LNCaP clone FGC (cell line): ENCODE data around the gene EIF3L.
A peak's percentile ranks its signal among the peaks of the same experiment; 100 is the strongest.
"Not testable (repeated sequence)": the region's sequence is repeated elsewhere in the genome, so short reads cannot be mapped to it uniquely, and the experiment has no call there.

Source experiments
- DNase-seq: peaks from one replicate; pipeline ENCODE4 v3.0.0-alpha.2; 2011; ENCODE audit warnings: low read depth
- H3K4me3 ChIP-seq: 2 replicates; pipeline ENCODE4 v1.5.1; 2011; ENCODE audit warnings: mild to moderate bottlenecking, low read depth, low read length, control low read depth
- CTCF ChIP-seq: IDR thresholded peaks from 2 replicates; pipeline ENCODE4 v1.5.1; 2012; ENCODE audit warnings: mild to moderate bottlenecking; ENCODE audit not compliant: control insufficient read depth, insufficient read depth; ENCODE audit errors: extremely low read depth

The EIF3L gene

GRCh38 chr22:37849089-37849751 lies at the start of gene EIF3L:
Gene EIF3L (plus strand): TSS chr22:37849419. CDS start chr22:37849450, 31 bp downstream.
- no peak for TF ChIP-seq CTCF
- DNase-seq: peak; percentile 69
- H3K4me3 ChIP-seq: peak within 1 kb of the TSS; percentile 82

- H3K4me3 ChIP-seq, DNase-seq: not testable (repeated sequence)
Observed at GRCh38 chr22:37799979-37800378, 49.2 kb upstream of the EIF3L start.

DNA sequence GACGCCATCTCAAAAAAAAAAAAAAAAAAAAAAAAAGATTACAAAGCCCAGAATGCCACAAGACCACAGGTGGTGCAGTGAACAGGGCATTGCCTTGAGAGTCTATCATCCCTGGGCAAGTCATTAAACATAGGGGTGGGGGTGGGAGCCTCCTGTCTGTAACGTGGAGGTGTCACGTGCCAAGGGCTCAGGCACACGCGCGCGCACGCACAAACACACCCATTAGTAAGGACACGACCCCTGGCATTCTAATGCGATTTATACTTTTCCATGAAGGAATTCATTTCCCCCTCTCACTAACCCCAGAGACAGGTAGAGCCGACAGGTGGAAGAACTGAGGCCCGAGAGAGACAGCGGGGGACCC lies 47.3 kb upstream of the EIF3L start:
- no peak for DNase-seq
- no peak for TF ChIP-seq CTCF
- no peak overlapping the region for H3K4me3 ChIP-seq

DNA sequence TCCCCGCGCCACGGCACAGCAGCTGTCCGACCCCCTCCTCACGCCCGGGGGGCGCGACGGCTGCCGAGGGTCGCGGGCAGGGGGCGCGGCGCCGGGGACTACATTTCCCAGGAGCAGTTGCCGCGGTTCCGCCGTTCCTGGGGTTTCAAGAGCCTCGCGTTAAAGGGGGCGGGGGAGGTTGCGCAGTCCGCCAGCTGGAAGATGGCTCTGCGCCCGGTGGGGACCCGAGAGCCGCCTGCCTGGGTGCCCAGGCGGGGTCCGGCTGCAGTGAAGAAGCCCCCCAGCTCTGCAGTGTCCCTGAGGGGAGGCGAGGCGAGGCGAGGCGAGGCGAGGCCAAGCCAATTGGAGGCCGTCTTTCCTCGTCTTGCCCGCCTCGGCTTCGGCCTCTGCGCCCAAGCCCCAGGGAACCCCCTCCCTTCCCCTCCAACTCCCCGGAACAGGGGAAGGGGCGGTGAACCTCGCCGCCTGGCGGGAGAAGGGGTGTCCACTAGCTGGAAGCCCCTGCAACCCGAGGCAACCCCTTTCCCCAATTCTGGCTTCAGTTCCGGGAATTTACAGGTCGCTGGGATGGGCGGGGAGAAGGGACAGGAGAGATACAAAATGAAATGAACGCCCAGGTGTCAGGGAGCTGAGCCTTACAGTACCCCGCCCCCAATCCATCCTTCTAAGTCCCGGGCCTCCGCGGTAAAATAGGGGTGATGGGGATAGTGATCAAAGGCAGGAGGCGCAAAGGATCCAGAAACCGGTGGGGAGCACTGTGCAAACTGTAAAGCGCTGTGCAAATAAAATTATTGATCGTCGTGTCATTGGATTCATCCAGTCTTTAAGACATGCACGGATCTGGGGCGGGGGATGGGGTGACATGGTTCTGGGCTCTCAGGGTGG lies 46.7 kb upstream of the EIF3L start:
- no peak for DNase-seq
- peak overlapping the region; percentile 36; the same call in 1 of the 2 replicates for H3K4me3 ChIP-seq
- TF ChIP-seq CTCF: no peak

GRCh38 chr22:37803195-37803638 lies 46.0 kb upstream of the EIF3L start:
- DNase-seq: no peak
- H3K4me3 ChIP-seq: no peak overlapping the region
- TF ChIP-seq CTCF: no peak

DNA sequence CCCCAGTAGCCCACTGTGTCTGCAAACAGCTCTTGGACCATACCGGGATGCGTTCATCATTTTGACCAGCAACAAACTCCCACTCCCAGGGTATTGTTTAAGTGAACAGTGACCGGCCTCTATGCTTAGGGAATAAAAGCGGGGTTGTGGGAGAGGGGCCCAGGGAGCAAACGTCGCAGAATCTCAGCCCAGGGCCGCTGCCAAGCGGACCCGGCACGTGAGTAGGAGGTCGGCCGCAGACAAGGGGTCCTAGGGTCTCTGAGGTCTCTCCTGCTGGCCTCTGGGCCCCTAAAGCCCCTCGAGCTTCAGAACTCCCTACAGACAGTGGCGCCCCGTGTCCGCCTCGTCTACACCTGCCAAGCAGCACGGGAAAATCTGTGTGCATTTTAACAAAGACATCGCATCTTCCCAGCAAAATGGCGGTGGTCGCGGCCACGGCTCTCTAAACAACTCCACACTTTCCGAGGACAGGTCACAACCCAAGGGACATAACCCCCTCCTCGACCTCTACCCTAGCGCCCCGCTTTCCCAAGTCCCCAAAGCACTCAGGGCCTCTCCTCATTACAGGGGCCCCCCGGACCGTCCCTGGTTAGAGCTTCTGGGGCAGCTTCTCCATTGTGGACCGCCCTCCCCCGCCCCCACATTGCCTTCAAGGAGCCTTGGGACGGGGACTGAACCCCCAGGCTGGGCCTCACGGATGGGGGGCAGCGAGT lies 45.4 kb upstream of the EIF3L start:
- no peak for DNase-seq
- peak overlapping the region; percentile 87; the same call in 1 of the 2 replicates for H3K4me3 ChIP-seq
- no peak for TF ChIP-seq CTCF

- peak overlapping the region; percentile 87 for H3K4me3 ChIP-seq
Observed at GRCh38 chr22:37804352-37804880, 44.8 kb upstream of the EIF3L start.

More at GRCh38 chr22:37804352-37804880, 44.8 kb upstream of the EIF3L start:
- no peak for TF ChIP-seq CTCF
- DNase-seq: no peak
